SK-N-SH (cell line): ENCODE results near the gene P2RY12. TPM values are rescaled to one million over a fixed set of nuclear protein-coding genes. Genes with fewer than 3 reads are reported as not detected.
A peak's percentile ranks its signal among the peaks of the same experiment; 100 is the strongest.

ENCODE experiments used
- CTCF ChIA-PET: fragments of 300-600, 350-600 bp; formaldehyde crosslinking; extraction: SDS; loops from one replicate; lab custom pipeline; 2021; lab: Yijun Ruan, JAX
- POLR2A ChIA-PET: fragments of 350-600 bp; sonication (Branson Sonifier 250); formaldehyde crosslinking; extraction: SDS; loops from one replicate; lab custom pipeline; 2020; ENCODE audit warnings: antibody characterized with exemption, inconsistent platforms; lab: Yijun Ruan, JAX
- DNase-seq: peaks from one replicate; pipeline ENCODE4 v3.0.0; 2012
- H2AFZ ChIP-seq: fragments of 200-600 bp; sonication (generic); 2 replicates; pipeline ENCODE4 v1.8.1; 2016; ENCODE audit warnings: antibody characterized with exemption, mild to moderate bottlenecking, low read depth
- H3F3A ChIP-seq: fragments of 200-600 bp; sonication (generic); replicated peaks from 2 replicates; pipeline ENCODE3; 2016; ENCODE audit warnings: antibody characterized with exemption, mild to moderate bottlenecking; ENCODE audit not compliant: insufficient read depth
- H3K27ac ChIP-seq, 2 experiments: fragments of 200-500 bp in 1 of 2; fragments of 200-600 bp in 1 of 2; sonication (Bioruptor generic) in 1 of 2; sonication (generic), shearing (Covaris generic) in 1 of 2; 2 replicates each; pipeline versions ENCODE4 v1.5.1 to v1.6.1; 2014 to 2016; ENCODE audit warnings: low read depth in 2 of 2, inconsistent platforms in 1 of 2, low read length in 1 of 2, mild to moderate bottlenecking in 1 of 2, mixed read lengths in 1 of 2
- H3K27me3 ChIP-seq: fragments of 200-600 bp; sonication (generic), shearing (Covaris generic); 2 replicates; pipeline ENCODE4 v1.6.1; 2016; ENCODE audit warnings: mixed run types; ENCODE audit not compliant: insufficient read depth
- H3K36me3 ChIP-seq, 2 experiments: fragments of 200-500 bp in 1 of 2; fragments of 200-600 bp in 1 of 2; sonication (Bioruptor generic) in 1 of 2; sonication (generic) in 1 of 2; replicated peaks in 1 of 2; 2 replicates each; pipeline versions ENCODE3 to v1.5.1; 2014 to 2016; ENCODE audit warnings: low read length in 1 of 2, mild to moderate bottlenecking in 1 of 2; ENCODE audit not compliant: insufficient read depth in 2 of 2, control insufficient read depth in 1 of 2
- H3K4me1 ChIP-seq, 2 experiments: fragments of 200-500 bp in 1 of 2; fragments of 200-600 bp in 1 of 2; sonication (Bioruptor generic) in 1 of 2; sonication (generic), shearing (Covaris generic) in 1 of 2; 2 replicates each; pipeline versions ENCODE4 v1.5.1 to v1.6.1; 2014 to 2016; ENCODE audit warnings: low read depth in 1 of 2, low read length in 1 of 2, mixed run types in 1 of 2; ENCODE audit not compliant: insufficient read depth in 2 of 2, control insufficient read depth in 1 of 2
- H3K4me2 ChIP-seq: fragments of 200-600 bp; sonication (generic), shearing (Covaris generic); 2 replicates; pipeline ENCODE4 v1.6.1; 2017; ENCODE audit warnings: mixed run types
- H3K4me3 ChIP-seq, 2 experiments: fragments of 200-500 bp in 1 of 2; fragments of 200-600 bp in 1 of 2; sonication (Bioruptor generic) in 1 of 2; sonication (generic), shearing (Covaris generic) in 1 of 2; 2 replicates each; pipeline versions ENCODE4 v1.5.1 to v1.8.1; 2014 to 2016; ENCODE audit warnings: low read depth in 2 of 2, inconsistent platforms in 1 of 2, low read length in 1 of 2, mild to moderate bottlenecking in 1 of 2, mixed read lengths in 1 of 2, moderate library complexity in 1 of 2
- H3K79me2 ChIP-seq: fragments of 200-600 bp; sonication (generic); 2 replicates; pipeline ENCODE4 v1.8.1; 2017; ENCODE audit warnings: mild to moderate bottlenecking; ENCODE audit not compliant: insufficient read depth
- H3K9ac ChIP-seq: fragments of 200-600 bp; sonication (generic); 2 replicates; pipeline ENCODE4 v1.6.1; 2017; ENCODE audit warnings: mixed run types
- H3K9me2 ChIP-seq: fragments of 200-600 bp; sonication (generic); 2 replicates; pipeline ENCODE4 v1.6.1; 2017; ENCODE audit warnings: mixed run types
- H3K9me3 ChIP-seq: fragments of 200-600 bp; sonication (generic); 2 replicates; pipeline ENCODE4 v1.6.1; 2017; ENCODE audit warnings: mixed run types, mild to moderate bottlenecking, moderate library complexity
- H4K20me1 ChIP-seq: fragments of 200-600 bp; sonication (generic); 2 replicates; pipeline ENCODE4 v1.6.1; 2017; ENCODE audit warnings: mild to moderate bottlenecking, mixed run types; ENCODE audit not compliant: insufficient read depth
- CHD2 ChIP-seq: fragments of 150-350 bp; IDR thresholded peaks from 2 replicates; pipeline ENCODE4 v1.6.1; 2018; ENCODE audit warnings: low read length; ENCODE audit not compliant: partially characterized antibody
- EP300 ChIP-seq, 2 experiments: IDR thresholded peaks; 2 replicates each; pipeline versions ENCODE4 v1.4.0 to v1.6.1; 2012; ENCODE audit warnings: borderline replicate concordance in 1 of 2, low read depth in 1 of 2, low read length in 1 of 2
- EZH2phosphoT487 ChIP-seq: fragments of 200-600 bp; sonication (generic); IDR thresholded peaks from 2 replicates; pipeline ENCODE4 v1.6.1; 2017; ENCODE audit warnings: low read depth, mixed run types, mild to moderate bottlenecking, antibody characterized with exemption, moderate library complexity, borderline replicate concordance
- FOSL2 ChIP-seq: IDR thresholded peaks from 2 replicates; pipeline ENCODE4 v1.4.0; 2012; ENCODE audit warnings: low read depth, mild to moderate bottlenecking, moderate library complexity, borderline replicate concordance
- FOXJ3 ChIP-seq: sonication (generic); formaldehyde crosslinking; IDR thresholded peaks from 2 replicates; pipeline ENCODE4 v1.5.1; 2020; ENCODE audit warnings: mild to moderate bottlenecking, missing genetic modification reagents
- GABPA ChIP-seq: IDR thresholded peaks from 2 replicates; pipeline ENCODE4 v1.4.0; 2012; ENCODE audit warnings: low read depth, mild to moderate bottlenecking
- JUND ChIP-seq: IDR thresholded peaks from 2 replicates; pipeline ENCODE4 v1.4.0; 2012
- MXI1 ChIP-seq: IDR thresholded peaks from 2 replicates; pipeline ENCODE4 v1.6.1; 2012; ENCODE audit warnings: mild to moderate bottlenecking, low read depth, low read length, improper control_type of control experiment
- NFIC ChIP-seq: IDR thresholded peaks from 2 replicates; pipeline ENCODE4 v1.4.0; 2012; ENCODE audit warnings: borderline replicate concordance
- NRF1 ChIP-seq: IDR thresholded peaks from 2 replicates; pipeline ENCODE4 v1.6.1; 2012; ENCODE audit warnings: low read depth, mild to moderate bottlenecking, low read length
- PBX3 ChIP-seq: IDR thresholded peaks from 2 replicates; pipeline ENCODE4; 2012
- POLR2AphosphoS5 ChIP-seq: IDR thresholded peaks from 2 replicates; pipeline ENCODE4 v1.6.1; 2012; ENCODE audit warnings: low read depth, low read length
- RAD21 ChIP-seq: IDR thresholded peaks from 2 replicates; pipeline ENCODE4 v1.6.1; 2012; ENCODE audit warnings: mild to moderate bottlenecking, low read length
- RCOR1 ChIP-seq: fragments of 150-350 bp; IDR thresholded peaks from 2 replicates; pipeline ENCODE4 v1.6.1; 2017; ENCODE audit warnings: antibody characterized with exemption, low read length
- RFX5 ChIP-seq: IDR thresholded peaks from 2 replicates; pipeline ENCODE4 v1.6.1; 2012; ENCODE audit warnings: mild to moderate bottlenecking, improper control_type of control experiment, low read length
- RXRA ChIP-seq: IDR thresholded peaks from 2 replicates; pipeline ENCODE4 v1.4.0; 2012; ENCODE audit warnings: low read depth, mild to moderate bottlenecking, borderline replicate concordance
- SIN3A ChIP-seq: IDR thresholded peaks from 2 replicates; pipeline ENCODE4 v1.6.1; 2012; ENCODE audit warnings: low read depth, mild to moderate bottlenecking, low read length, moderate library complexity, borderline replicate concordance
- TAF1 ChIP-seq: IDR thresholded peaks from 2 replicates; pipeline ENCODE4 v1.6.1; 2012; ENCODE audit warnings: low read depth, mild to moderate bottlenecking, low read length, moderate library complexity, borderline replicate concordance
- TCF12 ChIP-seq: IDR thresholded peaks from 2 replicates; pipeline ENCODE4 v1.4.0; 2012
- USF1 ChIP-seq: IDR thresholded peaks from 2 replicates; pipeline ENCODE4 v1.4.0; 2012; ENCODE audit warnings: low read depth, borderline replicate concordance
- YY1 ChIP-seq: IDR thresholded peaks from 2 replicates; pipeline ENCODE4 v1.4.0; 2012; ENCODE audit warnings: low read depth, mild to moderate bottlenecking
- WGBS: methylation state at CpG from one replicate; pipeline ENCODE4 v1.1.6; 2017; ENCODE audit warnings: low lambda C conversion rate; 5-methylcytosine and 5-hydroxymethylcytosine counted together
- polyA plus RNA-seq, 3 experiments: library from polyadenylated mRNA; depleted of rRNA; stranded (reverse); fragments of >200 nt; gene quantifications; 2 replicates each; pipeline ENCODE4 v1.2.3, GENCODE V29; 2012
- TF ChIP-seq, protein P1 (sequence below): fragments of 200-600 bp; sonication (generic); IDR thresholded peaks from 2 replicates; pipeline ENCODE4 v1.6.1; 2017; ENCODE audit warnings: antibody characterized with exemption, mild to moderate bottlenecking, moderate library complexity
- TF ChIP-seq, protein P2 (sequence below): fragments of 150-350 bp; IDR thresholded peaks from 2 replicates; pipeline ENCODE4 v1.6.1; 2017; ENCODE audit warnings: antibody characterized with exemption, low read length, low read depth, borderline replicate concordance
- TF ChIP-seq, protein P3 (sequence below): IDR thresholded peaks from 2 replicates; pipeline ENCODE4 v1.6.1; 2012; ENCODE audit warnings: mild to moderate bottlenecking, low read depth, low read length, moderate library complexity

The P2RY12 gene
- polyA plus RNA-seq, 1 of the 3 experiments (the other 2 are of a cell fraction): not detected

DNA sequence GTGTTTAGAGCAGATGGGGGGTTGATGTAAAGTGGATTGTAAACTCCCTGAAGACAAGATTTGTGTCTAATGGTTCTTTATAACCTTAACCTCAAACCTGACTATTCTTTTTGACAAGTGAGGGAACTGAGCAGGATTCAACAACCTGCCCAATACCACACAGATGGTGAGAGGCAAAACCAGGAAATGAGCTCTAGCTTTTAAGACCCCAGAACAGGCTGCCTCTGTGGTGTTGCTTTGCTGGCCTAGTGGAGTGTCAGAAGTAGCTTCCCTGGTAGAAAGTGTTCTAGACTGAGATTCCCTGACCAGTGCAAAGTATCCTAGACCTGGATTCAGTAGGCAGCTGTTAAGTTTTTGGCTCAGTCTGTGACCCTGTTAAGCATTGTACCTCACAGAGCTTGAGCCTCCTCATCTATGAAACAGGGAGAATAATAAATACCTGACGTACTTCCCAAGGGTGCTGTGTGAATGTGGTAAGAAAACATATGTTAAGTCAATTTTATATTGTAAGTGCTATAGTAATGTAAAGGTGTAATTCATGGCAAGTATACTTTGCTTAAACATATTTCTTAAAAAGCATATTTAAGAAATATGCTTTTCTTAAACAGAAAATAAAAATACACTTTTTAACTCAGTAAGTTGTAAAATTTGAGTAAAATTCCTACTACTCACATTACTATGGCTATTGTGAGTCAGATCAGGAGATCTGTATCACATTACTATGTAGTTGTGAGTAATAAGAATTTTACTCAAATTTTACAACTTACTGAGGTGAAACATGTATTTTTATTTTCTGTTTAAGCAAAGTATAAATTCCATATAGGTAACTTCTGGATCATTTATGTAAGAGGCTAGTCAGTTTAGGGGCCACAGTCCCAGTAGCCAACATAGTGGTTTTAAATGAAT is 76.7 kb downstream of the P2RY12 start:
- Histone ChIP-seq H3K36me3 (no peaks in the 10 kb centered on the region), H3F3A (peaks cover 18% of the 10 kb centered on the region), H2AFZ (no peak overlapping the region), H3K27ac (no peak overlapping the region; a peak in 1 of 4 replicates), H4K20me1 (no peaks in the 10 kb centered on the region), H3K79me2 (no peaks in the 10 kb centered on the region), H3K4me1 (peaks cover 0 to 13% of the 10 kb centered on the region in 2 experiments; a peak in 2 of 4 replicates), H3K4me2 (no peak overlapping the region), H3K9me3 (no peaks in the 10 kb centered on the region), H3K9ac (no peak overlapping the region), H3K4me3 (no peak overlapping the region), H3K27me3 (no peaks in the 10 kb centered on the region; the same call in 1 of the 2 replicates), H3K9me2 (no peaks in the 10 kb centered on the region)
- no peak for DNase-seq
- WGBS: 85% methylated on average over 1 of the region's 1 CpG
- POLR2A ChIA-PET: interaction anchor here (0.7 kb wide), 1 partner anchor 18 kb away, joined by 3 read pairs; no protein-coding TSS in a partner anchor
- CTCF ChIA-PET: interaction anchor here (0.9 to 1.3 kb wide), 2 partner anchors 20 to 25 kb away, joined by 3 to 5 read pairs; no protein-coding TSS in a partner anchor
- no peak for TF ChIP-seq PBX3
- TF ChIP-seq, protein P1, sequence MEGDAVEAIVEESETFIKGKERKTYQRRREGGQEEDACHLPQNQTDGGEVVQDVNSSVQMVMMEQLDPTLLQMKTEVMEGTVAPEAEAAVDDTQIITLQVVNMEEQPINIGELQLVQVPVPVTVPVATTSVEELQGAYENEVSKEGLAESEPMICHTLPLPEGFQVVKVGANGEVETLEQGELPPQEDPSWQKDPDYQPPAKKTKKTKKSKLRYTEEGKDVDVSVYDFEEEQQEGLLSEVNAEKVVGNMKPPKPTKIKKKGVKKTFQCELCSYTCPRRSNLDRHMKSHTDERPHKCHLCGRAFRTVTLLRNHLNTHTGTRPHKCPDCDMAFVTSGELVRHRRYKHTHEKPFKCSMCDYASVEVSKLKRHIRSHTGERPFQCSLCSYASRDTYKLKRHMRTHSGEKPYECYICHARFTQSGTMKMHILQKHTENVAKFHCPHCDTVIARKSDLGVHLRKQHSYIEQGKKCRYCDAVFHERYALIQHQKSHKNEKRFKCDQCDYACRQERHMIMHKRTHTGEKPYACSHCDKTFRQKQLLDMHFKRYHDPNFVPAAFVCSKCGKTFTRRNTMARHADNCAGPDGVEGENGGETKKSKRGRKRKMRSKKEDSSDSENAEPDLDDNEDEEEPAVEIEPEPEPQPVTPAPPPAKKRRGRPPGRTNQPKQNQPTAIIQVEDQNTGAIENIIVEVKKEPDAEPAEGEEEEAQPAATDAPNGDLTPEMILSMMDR: no peak
- TF ChIP-seq NFIC: no peak
- TF ChIP-seq RFX5: no peak
- no peak for TF ChIP-seq RXRA
- no peak for TF ChIP-seq SIN3A
- no peak for TF ChIP-seq TAF1
- no peak for TF ChIP-seq POLR2AphosphoS5
- TF ChIP-seq USF1: no peak
- no peak for TF ChIP-seq RAD21
- TF ChIP-seq JUND: peak; percentile 21; the same call in 1 of the 2 replicates
- TF ChIP-seq, protein P2, sequence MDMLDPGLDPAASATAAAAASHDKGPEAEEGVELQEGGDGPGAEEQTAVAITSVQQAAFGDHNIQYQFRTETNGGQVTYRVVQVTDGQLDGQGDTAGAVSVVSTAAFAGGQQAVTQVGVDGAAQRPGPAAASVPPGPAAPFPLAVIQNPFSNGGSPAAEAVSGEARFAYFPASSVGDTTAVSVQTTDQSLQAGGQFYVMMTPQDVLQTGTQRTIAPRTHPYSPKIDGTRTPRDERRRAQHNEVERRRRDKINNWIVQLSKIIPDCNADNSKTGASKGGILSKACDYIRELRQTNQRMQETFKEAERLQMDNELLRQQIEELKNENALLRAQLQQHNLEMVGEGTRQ: no peak
- 0 out of 4 replicates have a peak, but pooled peaks of 1 of the 2 experiments have one; percentile 22 for TF ChIP-seq EP300 (IDR thresholded peaks at IDR 0.05; ENCODE audit: borderline replicate concordance in 1 of 2, low read depth in 1 of 2, low read length in 1 of 2)
- TF ChIP-seq RCOR1: no peak
- 0 out of 2 replicates have a peak, but pooled peaks have one; percentile 16 for TF ChIP-seq TCF12
- no peak for TF ChIP-seq GABPA
- TF ChIP-seq YY1: no peak
- peak; percentile 40; the same call in 1 of the 2 replicates for TF ChIP-seq FOSL2
- TF ChIP-seq, protein P3, sequence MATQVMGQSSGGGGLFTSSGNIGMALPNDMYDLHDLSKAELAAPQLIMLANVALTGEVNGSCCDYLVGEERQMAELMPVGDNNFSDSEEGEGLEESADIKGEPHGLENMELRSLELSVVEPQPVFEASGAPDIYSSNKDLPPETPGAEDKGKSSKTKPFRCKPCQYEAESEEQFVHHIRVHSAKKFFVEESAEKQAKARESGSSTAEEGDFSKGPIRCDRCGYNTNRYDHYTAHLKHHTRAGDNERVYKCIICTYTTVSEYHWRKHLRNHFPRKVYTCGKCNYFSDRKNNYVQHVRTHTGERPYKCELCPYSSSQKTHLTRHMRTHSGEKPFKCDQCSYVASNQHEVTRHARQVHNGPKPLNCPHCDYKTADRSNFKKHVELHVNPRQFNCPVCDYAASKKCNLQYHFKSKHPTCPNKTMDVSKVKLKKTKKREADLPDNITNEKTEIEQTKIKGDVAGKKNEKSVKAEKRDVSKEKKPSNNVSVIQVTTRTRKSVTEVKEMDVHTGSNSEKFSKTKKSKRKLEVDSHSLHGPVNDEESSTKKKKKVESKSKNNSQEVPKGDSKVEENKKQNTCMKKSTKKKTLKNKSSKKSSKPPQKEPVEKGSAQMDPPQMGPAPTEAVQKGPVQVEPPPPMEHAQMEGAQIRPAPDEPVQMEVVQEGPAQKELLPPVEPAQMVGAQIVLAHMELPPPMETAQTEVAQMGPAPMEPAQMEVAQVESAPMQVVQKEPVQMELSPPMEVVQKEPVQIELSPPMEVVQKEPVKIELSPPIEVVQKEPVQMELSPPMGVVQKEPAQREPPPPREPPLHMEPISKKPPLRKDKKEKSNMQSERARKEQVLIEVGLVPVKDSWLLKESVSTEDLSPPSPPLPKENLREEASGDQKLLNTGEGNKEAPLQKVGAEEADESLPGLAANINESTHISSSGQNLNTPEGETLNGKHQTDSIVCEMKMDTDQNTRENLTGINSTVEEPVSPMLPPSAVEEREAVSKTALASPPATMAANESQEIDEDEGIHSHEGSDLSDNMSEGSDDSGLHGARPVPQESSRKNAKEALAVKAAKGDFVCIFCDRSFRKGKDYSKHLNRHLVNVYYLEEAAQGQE: no peak
- no peak for TF ChIP-seq FOXJ3 (CRISPR knock-in tag)
- no peak for TF ChIP-seq CHD2
- TF ChIP-seq EZH2phosphoT487: no peak
- no peak for TF ChIP-seq NRF1
- TF ChIP-seq MXI1: no peak
